OCI-LY7 (cell line): Measurements from ENCODE around the gene AGTRAP. TPM values are rescaled to one million over a fixed set of nuclear protein-coding genes. Genes with fewer than 3 reads are reported as not detected.

Source experiments
- BruUV-seq: library from RNA; stranded (reverse); fragments of 400-500 nt; replicated peaks from 2 replicates; lab custom pipeline; 2021; lab: Mats Ljungman, UMichigan
- CTCF ChIA-PET: fragments of 300-600 bp; sonication (Branson Sonifier 250); formaldehyde crosslinking; loops from one replicate; lab custom pipeline; 2022; ENCODE audit warnings: antibody characterized with exemption; ENCODE audit not compliant: unreplicated experiment; lab: Charles Lee
- POLR2A ChIA-PET: fragments of 300-600 bp; sonication (Branson Sonifier 250); formaldehyde crosslinking; loops from one replicate; lab custom pipeline; 2022; ENCODE audit warnings: antibody characterized with exemption; lab: Charles Lee
- DNase-seq: peaks from one replicate; pipeline ENCODE4 v3.0.0-alpha.2; 2015; ENCODE audit warnings: low spot score
- H2AFZ ChIP-seq: fragments of 200-600 bp; sonication (generic), shearing (Covaris generic); 2 replicates; pipeline ENCODE4 v1.6.1; 2014; ENCODE audit warnings: mild to moderate bottlenecking, antibody characterized with exemption, low read length, moderate library complexity
- H3K27ac ChIP-seq: fragments of 200-600 bp; sonication (generic); 2 replicates; pipeline ENCODE4 v1.5.1; 2014; ENCODE audit warnings: mixed run types, low read depth, mild to moderate bottlenecking, moderate library complexity, low read length, inconsistent platforms; ENCODE audit not compliant: poor library complexity, severe bottlenecking
- H3K36me3 ChIP-seq: fragments of 200-600 bp; sonication (generic); 2 replicates; pipeline ENCODE4 v1.6.1; 2014; ENCODE audit warnings: mild to moderate bottlenecking, antibody characterized with exemption, low read length, moderate library complexity, mixed read lengths; ENCODE audit not compliant: insufficient read depth
- H3K4me1 ChIP-seq: fragments of 200-600 bp; sonication (generic); 2 replicates; pipeline ENCODE4 v1.5.1; 2014; ENCODE audit warnings: mild to moderate bottlenecking, low read length; ENCODE audit not compliant: insufficient read depth, poor library complexity, severe bottlenecking
- H3K4me2 ChIP-seq: fragments of 200-600 bp; sonication (generic); 2 replicates; pipeline ENCODE4 v1.6.1; 2014; ENCODE audit warnings: mild to moderate bottlenecking, low read length
- H3K4me3 ChIP-seq: fragments of 200-600 bp; sonication (generic); 2 replicates; pipeline ENCODE4 v1.5.1; 2014; ENCODE audit warnings: mild to moderate bottlenecking, low read depth, low read length; ENCODE audit not compliant: poor library complexity, severe bottlenecking
- H3K79me2 ChIP-seq: fragments of 200-600 bp; sonication (generic); 2 replicates; pipeline ENCODE4 v1.6.1; 2016; ENCODE audit warnings: low read depth, mild to moderate bottlenecking, low read length, moderate library complexity, mixed read lengths; ENCODE audit not compliant: insufficient read depth
- H3K9me2 ChIP-seq: fragments of 200-600 bp; sonication (generic); 2 replicates; pipeline ENCODE4 v1.6.1; 2016; ENCODE audit warnings: mild to moderate bottlenecking, low read length, mixed read lengths; ENCODE audit not compliant: insufficient read depth
- H3K9me3 ChIP-seq: fragments of 200-600 bp; sonication (generic); 2 replicates; pipeline ENCODE4 v1.6.1; 2014; ENCODE audit warnings: mild to moderate bottlenecking, mixed run types, low read length, mixed read lengths
- H4K20me1 ChIP-seq: fragments of 200-600 bp; sonication (generic); 2 replicates; pipeline ENCODE4 v1.6.1; 2014; ENCODE audit warnings: mild to moderate bottlenecking, antibody characterized with exemption, low read length, moderate library complexity, mixed read lengths; ENCODE audit not compliant: insufficient read depth
- CTCF ChIP-seq: fragments of 200-600 bp; sonication (generic); conservative IDR thresholded peaks from 2 replicates; pipeline ENCODE4 v1.5.1; 2014; ENCODE audit warnings: mild to moderate bottlenecking, antibody characterized with exemption, low read length, moderate library complexity, mixed read lengths
- EZH2phosphoT487 ChIP-seq: fragments of 200-600 bp; sonication (generic); IDR thresholded peaks from 2 replicates; pipeline ENCODE4 v1.6.1; 2018; ENCODE audit warnings: low read depth, borderline replicate concordance, mild to moderate bottlenecking, mixed run types, antibody characterized with exemption, low read length, moderate library complexity, mixed read lengths
- intact Hi-C: fragments of 100-400 bp; cut with micrococcal nuclease; formaldehyde crosslinking; loops from one replicate; pipeline ENCODE4 v1.10.0; 2022; ENCODE audit not compliant: unreplicated experiment
- total RNA-seq, 2 experiments: library from RNA; depleted of rRNA in 1 of 2; stranded (reverse); fragments of >200 nt in 1 of 2; shearing (Covaris generic) in 1 of 2; gene quantifications; 2 replicates each; pipeline ENCODE4 v1.2.3, GENCODE V29; 2014 to 2022

The AGTRAP gene
- total RNA-seq, 2 experiments from 2014 or later, result 36.1 to 40.0 TPM

GRCh38 chr1:11770011-11770410 is 34.1 kb downstream of the AGTRAP start:
- Histone ChIP-seq H2AFZ (no peak overlapping the region), H3K4me1 (peaks cover 33% of the 10 kb centered on the region), H3K36me3 (no peaks in the 10 kb centered on the region), H3K9me2 (no peaks in the 10 kb centered on the region), H3K4me2 (no peak overlapping the region), H4K20me1 (no peaks in the 10 kb centered on the region), H3K4me3 (no peak overlapping the region), H3K9me3 (no peaks in the 10 kb centered on the region), H3K79me2 (no peaks in the 10 kb centered on the region), H3K27ac (no peak overlapping the region)
- TF ChIP-seq EZH2phosphoT487, result no peak
- TF ChIP-seq CTCF, result no peak
- intact Hi-C loops, result no loop called here
- ChIA-PET POLR2A (no interaction called here), CTCF (no interaction called here)
- BruUV-seq, result no TSS peak
- DNase-seq, result no peak

GRCh38 chr1:11771481-11772043 is 35.6 kb downstream of the AGTRAP start:
- TF ChIP-seq EZH2phosphoT487 (no peak), CTCF (no peak)
- ChIA-PET CTCF (no interaction called here), POLR2A (no interaction called here)
- Histone ChIP-seq H3K9me2 (no peaks in the 10 kb centered on the region), H3K79me2 (no peaks in the 10 kb centered on the region), H3K4me3 (no peak overlapping the region), H3K4me2 (peak overlapping the region; percentile 51), H3K27ac (peak overlapping the region; percentile 47), H4K20me1 (no peaks in the 10 kb centered on the region), H3K36me3 (no peaks in the 10 kb centered on the region), H2AFZ (peak overlapping the region; percentile 70; the same call in 1 of the 2 replicates), H3K9me3 (no peaks in the 10 kb centered on the region), H3K4me1 (peaks cover 33% of the 10 kb centered on the region)
- DNase-seq, result no peak
- intact Hi-C loops, result no loop called here
- no TSS peak for BruUV-seq

GRCh38 chr1:11772458-11772857 is 36.5 kb downstream of the AGTRAP start:
- CTCF ChIA-PET, result interaction anchor here (0.7 kb wide), 1 partner anchor 53 kb away, joined by 5 read pairs; no protein-coding TSS in a partner anchor
- H3K4me1 ChIP-seq, result peaks cover 33% of the 10 kb centered on the region
- DNase-seq, result peak; percentile 85
- H3K4me3 ChIP-seq, result peak overlapping the region; percentile 14
- no peaks in the 10 kb centered on the region for H3K9me3 ChIP-seq
- peak overlapping the region; percentile 51 for H3K4me2 ChIP-seq
- no peaks in the 10 kb centered on the region for H4K20me1 ChIP-seq
- intact Hi-C loops, result no loop called here
- POLR2A ChIA-PET, result interaction anchor here (1.0 to 1.1 kb wide), 2 partner anchors 24 to 195 kb away, joined by 3 to 6 read pairs; no protein-coding TSS in a partner anchor
- no peaks in the 10 kb centered on the region for H3K79me2 ChIP-seq
- no peaks in the 10 kb centered on the region for H3K9me2 ChIP-seq
- no peaks in the 10 kb centered on the region for H3K36me3 ChIP-seq
- peak overlapping the region; percentile 70; the same call in 1 of the 2 replicates for H2AFZ ChIP-seq
- TF ChIP-seq CTCF (no peak), EZH2phosphoT487 (no peak)
- peak overlapping the region; percentile 47 for H3K27ac ChIP-seq
- no TSS peak for BruUV-seq
